Brain microvascular endothelial cell (primary cell): ENCODE measurements around the gene VN1R2.
"Not testable (repeated sequence)": the region's sequence is repeated elsewhere in the genome, so short reads cannot be mapped to it uniquely, and the experiment has no call there.

Source experiments
- DNase-seq: peaks from one replicate; pipeline ENCODE4 v3.0.0-alpha.2; 2020
- H3K27ac ChIP-seq: fragments of 250-450 bp; sonication (Bioruptor Pico); 2 replicates; pipeline ENCODE4 v1.5.1; 2020; ENCODE audit warnings: mild to moderate bottlenecking, moderate library complexity
- H3K27me3 ChIP-seq: fragments of 250-450 bp; sonication (Bioruptor Pico); replicated peaks from 2 replicates; pipeline ENCODE4 v1.5.1; 2020; ENCODE audit warnings: mild to moderate bottlenecking
- H3K36me3 ChIP-seq: fragments of 250-450 bp; sonication (Bioruptor Pico); replicated peaks from 2 replicates; pipeline ENCODE4 v1.5.1; 2020; ENCODE audit warnings: mild to moderate bottlenecking
- H3K4me3 ChIP-seq: 2 replicates; pipeline ENCODE4 v1.5.1; 2011; ENCODE audit warnings: low read depth, mild to moderate bottlenecking, control low read depth, low read length, moderate library complexity
- CTCF ChIP-seq: IDR thresholded peaks from 2 replicates; pipeline ENCODE4 v1.5.1; 2011; ENCODE audit warnings: low read depth, mild to moderate bottlenecking, moderate library complexity, low read length, control low read depth, inconsistent platforms; ENCODE audit errors: missing control alignments
- in situ Hi-C: cut with HindIII; loops from 2 replicates; pipeline ENCODE4 v1.10.0; 2017; ENCODE audit warnings: low sequenced_read_pairs, low pct_ligation_motif_present

VN1R2 gene

GRCh38 chr19:53246498-53246897 is 11.6 kb upstream of the VN1R2 start:
- peaks cover 9% of the 10 kb centered on the region for H3K36me3 ChIP-seq
- no peak for TF ChIP-seq CTCF
- no peak overlapping the region for H3K4me3 ChIP-seq
- no peaks in the 10 kb centered on the region for H3K27me3 ChIP-seq
- no peak overlapping the region for H3K27ac ChIP-seq
- in situ Hi-C loops, result no loop called here
- DNase-seq, result no peak

- Histone ChIP-seq H3K27ac (peak within 1 kb of the TSS; percentile 63), H3K4me3 (peak within 1 kb of the TSS; percentile 89), H3K27me3 (no peaks in the 10 kb centered on the region), H3K36me3 (no peaks in the 10 kb centered on the region)
- TF ChIP-seq CTCF, result no peak
- peak; percentile 70 for DNase-seq
- in situ Hi-C loops, result no loop called here
Observed at GRCh38 chr19:53254411-53255341, 3.4 kb upstream of the VN1R2 start, which contains the start of gene ZNF677. ZNF677 (minus strand) TSS chr19:53254873; CDS start chr19:53251550, 3,323 bp downstream.

- H3K27me3 ChIP-seq, in situ Hi-C loops, H3K36me3 ChIP-seq, DNase-seq, H3K27ac ChIP-seq, H3K4me3 ChIP-seq: not testable (repeated sequence)
Observed at GRCh38 chr19:53267623-53268022, 9.5 kb downstream of the VN1R2 start, which contains the start of gene VN1R4. VN1R4 (minus strand) TSS chr19:53267723; CDS start chr19:53267665, 58 bp downstream.

GRCh38 chr19:53269861-53270260 is 11.8 kb downstream of the VN1R2 start:
- H3K27me3 ChIP-seq, H3K36me3 ChIP-seq, in situ Hi-C loops, H3K4me3 ChIP-seq, H3K27ac ChIP-seq, DNase-seq: not testable (repeated sequence)

GRCh38 chr19:53272044-53272443 is 14.0 kb downstream of the VN1R2 start:
- no peak for DNase-seq
- no peak for TF ChIP-seq CTCF
- Histone ChIP-seq H3K27ac (no peak overlapping the region), H3K27me3 (no peaks in the 10 kb centered on the region), H3K4me3 (no peak overlapping the region), H3K36me3 (no peaks in the 10 kb centered on the region)
- in situ Hi-C loops, result no loop called here

GRCh38 chr19:53275480-53275879 is 17.4 kb downstream of the VN1R2 start:
- Histone ChIP-seq H3K27ac (no peak overlapping the region), H3K27me3 (no peaks in the 10 kb centered on the region), H3K4me3 (no peak overlapping the region), H3K36me3 (no peaks in the 10 kb centered on the region)
- DNase-seq, result no peak
- no peak for TF ChIP-seq CTCF
- in situ Hi-C loops, result no loop called here

GRCh38 chr19:53281947-53282346 is 23.9 kb downstream of the VN1R2 start:
- H3K27me3 ChIP-seq, in situ Hi-C loops, DNase-seq, H3K36me3 ChIP-seq, H3K27ac ChIP-seq, H3K4me3 ChIP-seq: not testable (repeated sequence)
